CD4-positive, alpha-beta T cell treated with Interleukin-4 for 4 hours (primary cell): Measurements from ENCODE around the gene MRPL49.
A peak's percentile ranks its signal among the peaks of the same experiment; 100 is the strongest.
"Not testable (repeated sequence)": the region's sequence is repeated elsewhere in the genome, so short reads cannot be mapped to it uniquely, and the experiment has no call there.

Experiments used
- DNase-seq: peaks from one replicate; pipeline ENCODE4 v3.0.0-alpha.2; 2020

Gene MRPL49

GRCh38 chr11:65118891-65119669, 3.0 kb upstream of the MRPL49 start:
- DNase-seq, result not testable (repeated sequence)

- DNase-seq, result no peak
Measured at GRCh38 chr11:65119670-65119995, 2.5 kb upstream of the MRPL49 start.

- no peak for DNase-seq
Measured at GRCh38 chr11:65120831-65121230, 1.3 kb upstream of the MRPL49 start.

GRCh38 chr11:65121447-65121864, 665 bp upstream of the MRPL49 start:
- peak; percentile 27 for DNase-seq

- no peak for DNase-seq
Measured at GRCh38 chr11:65124480-65125196, 2.5 kb downstream of the MRPL49 start.

GRCh38 chr11:65125197-65126056, 3.3 kb downstream of the MRPL49 start:
- DNase-seq, result no peak

GRCh38 chr11:65126624-65127274, 4.6 kb downstream of the MRPL49 start:
- DNase-seq, result no peak

GRCh38 chr11:65127473-65128181, 5.5 kb downstream of the MRPL49 start:
- no peak for DNase-seq

GRCh38 chr11:65128182-65129145, 6.3 kb downstream of the MRPL49 start:
- no peak for DNase-seq

GRCh38 chr11:65129649-65130441, 7.7 kb downstream of the MRPL49 start:
- DNase-seq, result no peak

- DNase-seq, result no peak
Measured at GRCh38 chr11:65130631-65131416, 8.7 kb downstream of the MRPL49 start.

GRCh38 chr11:65131417-65131776, 9.3 kb downstream of the MRPL49 start:
- DNase-seq, result no peak

- DNase-seq, result no peak
Measured at GRCh38 chr11:65131895-65132237, 9.7 kb downstream of the MRPL49 start.

GRCh38 chr11:65132238-65132987, 10.3 kb downstream of the MRPL49 start:
- DNase-seq, result no peak

- DNase-seq, result peak; percentile 28
Measured at GRCh38 chr11:65132988-65133700, 11.0 kb downstream of the MRPL49 start.

GRCh38 chr11:65133724-65134123, 11.6 kb downstream of the MRPL49 start:
- no peak for DNase-seq

- peak; percentile 90 for DNase-seq
Measured at GRCh38 chr11:65134240-65134951, 12.3 kb downstream of the MRPL49 start, which contains the start of gene SYVN1. SYVN1 (minus strand) TSS chr11:65134519; CDS start chr11:65133601, 918 bp downstream.
